GM23338 (cell line): ENCODE measurements around the gene FRAS1.

Experiments
- CTCF ChIP-seq, 2 experiments: fragments of 200-600 bp in 1 of 2; sonication (generic) in 1 of 2; conservative IDR thresholded peaks; 2 replicates each; pipeline versions ENCODE4 v1.5.1 to v1.6.1; 2016 to 2017; ENCODE audit warnings: antibody characterized with exemption in 2 of 2, low read depth in 2 of 2, mild to moderate bottlenecking in 2 of 2, moderate library complexity in 1 of 2
- EZH2phosphoT487 ChIP-seq: fragments of 200-600 bp; sonication (generic); IDR thresholded peaks from one replicate; pipeline ENCODE4 v1.8.1; 2018; ENCODE audit warnings: antibody characterized with exemption; ENCODE audit not compliant: unreplicated experiment
- NANOG ChIP-seq: IDR thresholded peaks from 2 replicates; pipeline ENCODE4 v1.6.1; 2016; ENCODE audit warnings: antibody characterized with exemption, borderline replicate concordance

DNA sequence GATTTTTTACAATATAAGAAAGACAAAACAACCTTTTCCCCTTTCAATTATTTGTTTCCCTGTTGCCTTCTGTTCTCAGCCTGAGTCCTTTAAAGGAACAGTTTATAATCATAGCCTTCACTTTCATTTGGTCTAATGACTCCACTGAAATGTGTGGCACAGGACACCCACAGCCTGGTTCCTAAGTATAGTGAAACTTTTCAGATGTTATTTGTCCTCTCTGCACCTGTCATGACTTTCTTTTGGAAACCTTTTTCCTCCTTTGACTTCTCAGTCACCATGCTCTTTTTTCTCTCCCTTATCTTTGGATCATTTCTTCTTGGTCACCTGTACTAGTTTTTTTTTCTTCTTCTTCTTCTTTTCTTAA lies 256.6 kb downstream of the FRAS1 start:
- TF ChIP-seq CTCF (conservative IDR thresholded peaks at IDR 0.05; ENCODE audit: low read depth in 2 of 2), result no peak
- TF ChIP-seq NANOG, result no peak
- TF ChIP-seq EZH2phosphoT487, result no peak
